Endothelial cell of umbilical vein (primary cell): ENCODE data around the gene RPH3AL.

Experiments
- CTCF ChIP-seq, 2 donors: IDR thresholded peaks; 1 replicate in 1 of 2; 2 replicates in 1 of 2; pipeline ENCODE4 v1.5.1; 2011; ENCODE audit warnings: low read length in 2 of 2, mild to moderate bottlenecking in 2 of 2, moderate library complexity in 2 of 2, control low read depth in 1 of 2, inconsistent platforms in 1 of 2, low read depth in 1 of 2; ENCODE audit not compliant: insufficient read depth in 1 of 2; ENCODE audit errors: extremely low read depth in 1 of 2
- EZH2 ChIP-seq: IDR thresholded peaks from 2 replicates; pipeline ENCODE4 v1.6.1; 2012; ENCODE audit warnings: borderline replicate concordance, low read depth, mild to moderate bottlenecking, moderate library complexity, low read length, inconsistent platforms; ENCODE audit not compliant: severe bottlenecking
- FOS ChIP-seq: IDR thresholded peaks from 2 replicates; pipeline ENCODE4 v1.6.1; 2011; ENCODE audit warnings: mild to moderate bottlenecking, low read length, moderate library complexity, borderline replicate concordance; ENCODE audit not compliant: insufficient read depth
- JUN ChIP-seq: IDR thresholded peaks from 2 replicates; pipeline ENCODE4 v1.6.1; 2011; ENCODE audit warnings: borderline replicate concordance, low read depth; ENCODE audit not compliant: insufficient read length, insufficient read depth
- MAX ChIP-seq: IDR thresholded peaks from 2 replicates; pipeline ENCODE4 v1.6.1; 2011; ENCODE audit not compliant: insufficient read depth, insufficient read length
- POLR2A ChIP-seq: IDR thresholded peaks from 2 replicates; pipeline ENCODE4 v1.6.1; 2012; ENCODE audit warnings: low read depth, mild to moderate bottlenecking, control low read depth, low read length
- POLR2AphosphoS5 ChIP-seq: IDR thresholded peaks from 2 replicates; pipeline ENCODE4 v1.6.1; 2012; ENCODE audit warnings: low read depth, mild to moderate bottlenecking, control low read depth, low read length, moderate library complexity; ENCODE audit not compliant: insufficient read depth

GRCh38 chr17:382644-383533 lies 30.3 kb upstream of the RPH3AL start:
- TF ChIP-seq CTCF (IDR thresholded peaks at IDR 0.05; ENCODE audit: extremely low read depth in 1 of 2, insufficient read depth in 1 of 2, low read depth in 1 of 2, low read length in 2 of 2), result no peak
- TF ChIP-seq POLR2AphosphoS5, result no peak
- TF ChIP-seq POLR2A, result no peak
- TF ChIP-seq EZH2, result no peak
- no peak for TF ChIP-seq MAX
- TF ChIP-seq JUN, result no peak
- no peak for TF ChIP-seq FOS
